CD4-positive, alpha-beta T cell treated with Interleukin-6 for 4 hours (primary cell): ENCODE data around the gene SLC5A7.

ENCODE experiments used
- DNase-seq: peaks from one replicate; pipeline ENCODE4 v3.0.0-alpha.2; 2020; ENCODE audit warnings: mixed read lengths

Gene SLC5A7

DNA sequence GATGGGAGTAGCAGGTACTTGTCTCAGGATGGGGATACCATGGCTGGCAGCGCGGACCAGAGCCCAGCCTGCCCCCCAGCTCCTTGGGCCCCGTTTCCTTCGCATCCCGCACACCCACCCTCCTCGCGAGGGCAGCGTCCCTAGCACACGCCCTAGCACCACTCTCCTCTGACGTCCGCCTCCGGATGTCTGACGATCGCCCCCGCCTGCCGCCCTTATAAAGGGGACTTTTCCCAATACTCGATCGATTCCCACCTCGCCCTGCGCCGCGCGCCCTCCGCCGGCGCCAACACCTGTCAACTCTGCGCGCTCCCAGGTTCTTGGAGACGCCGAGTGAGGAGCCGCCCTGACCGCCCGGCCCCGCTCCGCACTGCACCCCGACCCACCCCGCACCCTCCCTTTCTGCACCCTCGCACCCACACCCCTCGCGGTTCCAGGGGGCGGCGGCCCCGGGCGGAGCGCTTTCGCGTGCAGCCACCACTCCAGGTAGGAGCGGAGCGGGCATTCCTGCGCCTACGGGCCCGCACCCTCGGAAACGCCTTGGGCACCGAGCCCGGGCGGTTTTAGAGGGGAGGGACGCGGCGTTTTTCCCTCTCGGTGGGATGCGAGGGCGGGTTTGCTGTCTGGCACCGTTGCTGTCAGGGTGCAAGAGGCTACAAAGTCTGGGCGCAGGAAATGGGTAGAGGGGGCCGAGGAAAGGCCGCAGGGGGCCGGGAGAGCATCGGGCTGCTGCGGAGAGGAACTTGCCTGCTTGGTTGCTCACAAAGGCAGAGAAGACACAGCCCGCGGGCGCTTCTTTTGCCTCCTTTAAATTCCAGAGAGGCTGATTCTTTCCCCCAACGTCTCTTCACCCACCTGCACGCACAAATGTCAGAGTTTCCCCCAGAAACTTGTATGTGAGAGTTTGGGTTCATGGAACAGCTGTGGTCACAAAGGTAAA lies at the start of gene SLC5A7:
SLC5A7 (plus strand) TSS at position 247 of the 940 bp plus-strand sequence. CDS start 1,632 bp downstream, outside the sequence.
- no peak for DNase-seq

DNA sequence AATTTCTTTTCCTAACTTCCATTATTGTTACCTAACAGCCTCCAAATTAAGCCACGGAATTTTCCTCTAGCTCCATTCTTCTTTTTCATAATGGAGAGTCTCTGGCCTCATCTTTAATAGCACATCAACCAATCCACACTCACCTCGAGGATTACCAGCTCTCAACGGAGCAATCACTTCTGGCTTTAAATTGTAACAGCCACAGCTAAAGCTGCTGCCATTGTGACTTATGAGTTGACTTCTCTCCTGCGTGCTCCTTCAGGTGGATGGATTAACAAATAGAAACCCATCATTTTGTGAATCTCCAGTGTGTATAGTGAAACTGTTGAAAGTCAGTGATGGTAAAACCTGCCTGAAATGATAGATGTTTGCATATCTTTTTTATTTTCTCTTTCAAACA lies 24.9 kb upstream of the SLC5A7 start:
- no peak for DNase-seq

DNA sequence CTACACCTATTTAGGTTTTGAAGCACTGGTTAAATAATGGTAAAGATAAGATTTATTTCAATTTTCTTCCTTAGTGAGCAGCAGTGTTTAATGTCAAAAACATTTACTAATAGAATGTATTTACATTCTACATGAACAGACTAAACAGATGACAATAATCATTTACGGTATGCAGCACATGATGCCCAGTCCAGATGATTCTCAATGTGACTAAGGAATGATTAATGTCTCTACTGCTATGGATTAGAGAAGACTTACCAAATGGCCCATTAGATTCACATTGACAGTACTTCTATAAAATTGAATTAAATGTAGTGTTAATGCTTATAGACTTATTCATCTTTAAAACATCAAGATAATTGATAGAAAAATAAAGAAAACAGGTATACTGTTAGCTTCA lies 22.1 kb upstream of the SLC5A7 start:
- DNase-seq, result no peak

DNA sequence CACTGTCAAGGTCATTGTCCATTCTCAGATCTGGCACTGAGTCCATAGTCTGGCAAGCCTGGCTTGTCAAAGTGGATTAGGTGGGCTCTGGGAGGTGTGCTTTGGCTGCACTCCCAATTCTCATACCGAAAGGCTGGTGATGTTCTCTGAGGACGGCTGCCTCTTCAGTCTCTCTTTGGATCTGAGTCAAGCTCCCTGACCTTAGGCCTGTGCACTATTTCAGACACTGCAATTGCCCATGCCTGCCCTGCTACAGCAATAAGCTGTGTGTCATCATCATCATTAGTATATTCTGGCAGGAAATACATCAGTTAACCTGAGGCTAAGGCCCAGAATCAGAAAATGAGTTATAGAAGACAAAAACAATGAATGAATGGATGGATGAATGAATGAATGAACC lies 1.6 kb upstream of the SLC5A7 start:
- DNase-seq, result no peak

DNA sequence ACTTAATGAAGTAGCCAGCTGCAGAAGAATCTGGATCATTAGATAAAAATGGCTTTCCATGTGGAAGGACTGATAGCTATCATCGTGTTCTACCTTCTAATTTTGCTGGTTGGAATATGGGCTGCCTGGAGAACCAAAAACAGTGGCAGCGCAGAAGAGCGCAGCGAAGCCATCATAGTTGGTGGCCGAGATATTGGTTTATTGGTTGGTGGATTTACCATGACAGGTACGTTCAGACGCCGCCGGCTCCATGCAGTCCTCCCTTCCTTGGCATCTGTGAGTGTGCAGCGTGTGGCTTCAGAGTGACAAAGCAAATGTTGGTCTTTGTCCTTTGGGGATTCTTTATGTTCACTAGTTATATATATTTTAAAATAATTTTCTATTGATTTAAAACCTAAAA lies 1.8 kb downstream of the SLC5A7 start:
- DNase-seq, result no peak

DNA sequence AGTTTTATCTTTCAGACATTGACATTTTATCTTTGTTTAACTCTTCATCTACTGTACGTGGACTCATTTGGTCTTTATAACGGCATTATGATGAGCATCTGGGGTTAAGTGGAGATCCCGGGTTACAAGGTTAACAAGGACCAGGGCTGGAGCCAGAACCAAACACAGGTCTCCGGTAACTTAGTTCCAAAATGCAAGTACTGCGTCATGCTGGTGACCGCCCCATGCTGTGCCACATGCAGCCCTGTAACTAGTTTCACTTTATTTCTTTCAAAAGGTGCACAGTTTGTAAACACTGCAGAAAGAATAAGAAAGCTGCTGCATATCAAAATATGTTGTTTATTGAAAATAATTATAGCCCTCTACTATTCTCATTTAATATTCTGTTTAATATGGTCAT lies 3.1 kb downstream of the SLC5A7 start:
- no peak for DNase-seq

DNA sequence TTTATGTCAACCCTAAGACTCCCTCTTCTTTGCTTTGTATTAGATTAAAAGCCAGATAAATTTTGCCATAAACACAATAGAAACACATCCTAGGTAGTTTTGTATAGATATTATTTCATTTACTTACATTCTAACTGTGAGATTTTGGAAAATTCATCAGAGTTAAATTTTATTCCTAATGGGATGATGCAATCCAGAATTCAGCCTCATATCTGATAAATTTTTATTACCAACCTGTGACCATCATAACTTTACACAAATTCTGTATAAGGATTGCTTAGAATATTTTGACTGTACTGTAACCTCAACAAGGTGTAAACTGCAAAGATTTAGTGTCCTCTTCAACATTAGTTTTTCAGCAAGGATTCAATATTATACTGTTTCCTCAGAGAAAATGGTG lies 4.4 kb downstream of the SLC5A7 start:
- no peak for DNase-seq

DNA sequence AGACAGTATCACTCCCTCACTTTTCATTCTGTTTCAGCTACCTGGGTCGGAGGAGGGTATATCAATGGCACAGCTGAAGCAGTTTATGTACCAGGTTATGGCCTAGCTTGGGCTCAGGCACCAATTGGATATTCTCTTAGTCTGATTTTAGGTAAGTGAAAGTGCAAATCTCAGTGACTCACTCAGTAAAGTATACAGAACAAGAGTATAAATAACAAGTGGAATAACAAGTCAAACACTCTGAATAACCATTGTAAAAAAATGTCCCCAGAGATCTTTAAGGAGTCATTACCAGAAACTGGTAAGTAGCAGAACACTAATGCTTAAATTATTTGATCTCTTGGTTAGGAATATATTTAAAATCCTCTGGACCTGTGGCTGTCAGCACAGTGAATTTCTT lies 5.7 kb downstream of the SLC5A7 start:
- no peak for DNase-seq

DNA sequence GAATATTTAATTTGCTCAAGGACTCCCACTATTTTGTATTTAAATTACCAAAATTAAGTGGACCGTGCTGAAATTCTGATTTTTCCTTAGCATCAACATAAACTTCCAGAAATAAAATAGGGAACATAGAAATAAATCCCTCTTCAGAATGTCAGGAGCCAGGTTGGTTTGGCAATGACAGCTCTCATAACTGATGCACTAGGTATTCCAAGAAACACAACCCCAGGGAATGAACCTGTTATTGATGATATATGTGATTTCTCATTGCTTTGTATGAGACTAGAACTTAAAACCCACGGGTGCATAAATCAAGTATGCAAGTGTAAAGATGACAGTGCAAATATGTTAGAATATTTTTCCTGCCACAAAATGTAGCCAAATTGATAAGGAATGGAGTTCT lies 12.8 kb downstream of the SLC5A7 start:
- no peak for DNase-seq

DNA sequence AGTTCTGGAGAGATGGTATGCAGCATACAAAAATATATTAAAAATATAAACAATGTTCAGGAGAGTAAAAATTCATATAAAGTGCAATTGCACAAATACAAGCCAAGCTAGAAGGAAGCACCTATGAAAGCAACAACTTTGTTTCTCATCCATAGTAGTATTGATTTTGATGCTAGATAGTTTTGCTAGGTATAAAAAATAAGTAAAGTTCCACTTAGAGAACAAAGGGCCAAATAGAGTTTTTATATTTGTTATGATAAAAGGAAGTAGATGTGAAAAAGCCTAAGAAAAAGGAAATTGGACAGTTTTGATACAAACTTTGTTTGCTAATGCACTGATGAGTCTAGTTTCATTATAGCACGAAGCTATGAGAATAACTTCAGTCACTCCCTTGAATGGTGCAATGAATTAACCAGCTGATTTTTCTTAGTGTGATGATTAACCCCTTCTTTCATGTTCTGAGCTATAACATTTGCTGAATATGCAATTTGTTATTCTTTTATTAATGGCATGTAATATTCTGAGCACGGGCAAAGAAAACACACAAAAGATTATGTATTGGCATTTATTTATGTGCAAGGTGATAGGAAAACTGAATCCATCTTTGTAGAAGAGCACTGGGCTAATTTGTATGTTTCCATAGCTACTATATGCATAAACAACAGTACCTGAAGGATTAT lies 24.7 kb downstream of the SLC5A7 start:
- DNase-seq, result no peak

DNA sequence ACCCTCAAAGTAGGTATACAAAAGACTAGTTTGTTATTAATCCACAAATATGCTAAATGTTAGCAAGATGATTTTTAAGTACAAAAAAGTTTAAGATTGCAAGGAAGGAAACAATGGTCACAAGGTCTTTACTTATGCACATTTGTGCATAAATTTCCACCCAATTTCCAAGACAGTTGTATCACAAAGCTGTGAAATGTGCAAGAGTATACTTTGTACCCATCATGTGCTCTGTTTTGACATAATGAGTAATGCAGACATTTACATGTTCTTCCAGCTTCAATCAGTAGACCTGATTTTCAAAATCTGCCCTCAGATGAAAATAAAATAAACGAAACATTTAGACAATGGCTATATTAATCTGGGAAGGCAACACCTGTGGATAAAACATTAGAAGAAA lies 27.0 kb downstream of the SLC5A7 start:
- DNase-seq, result no peak

DNA sequence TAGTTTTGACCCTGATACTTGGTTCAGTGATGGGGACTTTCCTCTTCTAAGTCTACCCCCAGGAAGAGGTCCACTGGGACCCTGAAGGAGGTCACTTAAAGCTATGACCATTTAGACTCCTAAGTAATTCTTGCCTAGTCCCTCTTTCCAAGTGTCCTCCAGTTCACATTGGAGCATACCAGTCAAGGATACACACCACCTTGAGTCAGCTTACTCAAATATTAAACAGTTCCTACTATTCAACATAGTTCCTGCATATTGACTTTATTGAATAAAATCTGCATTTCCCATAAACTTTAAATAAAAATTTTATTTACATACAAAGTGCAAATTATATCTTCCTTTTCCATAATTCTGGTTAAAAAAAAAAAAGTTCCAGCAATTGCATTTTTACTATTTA lies 36.3 kb downstream of the SLC5A7 start:
- DNase-seq, result no peak

DNA sequence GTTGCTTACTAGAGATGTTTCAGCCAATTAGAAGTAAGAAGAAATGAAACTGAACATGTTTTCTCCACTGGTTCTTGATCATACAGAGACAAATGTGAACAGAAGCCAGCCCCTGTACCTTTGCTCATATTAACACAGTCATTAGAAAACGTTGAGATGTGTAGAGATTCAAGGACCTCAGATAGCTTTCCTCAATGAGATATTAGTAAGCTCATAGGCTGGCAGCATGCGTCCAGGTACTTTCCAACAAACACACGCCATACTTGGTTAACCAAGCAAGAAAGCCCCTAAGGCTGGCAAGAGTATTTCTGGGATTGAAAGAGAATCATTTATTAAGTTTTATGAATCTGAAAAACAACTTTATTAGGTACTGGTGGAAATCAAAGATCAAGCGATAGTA lies 37.5 kb downstream of the SLC5A7 start:
- no peak for DNase-seq

DNA sequence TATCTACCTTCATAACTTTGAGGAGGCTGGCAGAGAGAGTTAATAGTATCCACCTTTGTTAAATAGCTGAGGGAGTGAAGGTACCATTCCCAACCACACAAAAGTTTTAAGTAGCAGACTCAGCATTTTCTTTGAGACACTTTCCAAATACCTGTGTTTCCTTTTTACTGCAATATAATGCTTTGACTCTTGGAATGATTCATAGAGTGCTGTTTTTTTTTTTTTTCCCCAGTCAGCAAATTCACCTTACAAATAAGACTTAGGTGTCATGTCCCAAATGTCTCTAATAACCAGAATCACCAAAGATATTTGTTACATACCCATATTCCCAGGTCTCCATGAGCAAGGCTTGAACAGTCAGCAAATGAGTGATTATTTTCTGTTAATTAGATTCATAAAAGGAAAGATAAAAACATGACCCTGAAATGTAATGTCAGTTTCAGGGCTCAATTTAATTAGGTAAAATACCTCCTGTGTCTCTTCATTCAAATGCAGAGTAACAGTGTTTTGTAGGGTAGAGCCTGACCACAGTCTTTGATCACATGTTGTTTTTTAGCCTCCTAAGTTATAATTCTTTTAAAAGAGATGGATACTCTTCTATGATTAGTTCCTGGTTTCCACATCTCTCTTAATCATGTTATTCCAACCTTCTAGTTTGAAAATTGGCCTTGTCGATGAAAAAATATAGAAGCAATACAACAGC lies 39.9 kb downstream of the SLC5A7 start:
- DNase-seq, result no peak

DNA sequence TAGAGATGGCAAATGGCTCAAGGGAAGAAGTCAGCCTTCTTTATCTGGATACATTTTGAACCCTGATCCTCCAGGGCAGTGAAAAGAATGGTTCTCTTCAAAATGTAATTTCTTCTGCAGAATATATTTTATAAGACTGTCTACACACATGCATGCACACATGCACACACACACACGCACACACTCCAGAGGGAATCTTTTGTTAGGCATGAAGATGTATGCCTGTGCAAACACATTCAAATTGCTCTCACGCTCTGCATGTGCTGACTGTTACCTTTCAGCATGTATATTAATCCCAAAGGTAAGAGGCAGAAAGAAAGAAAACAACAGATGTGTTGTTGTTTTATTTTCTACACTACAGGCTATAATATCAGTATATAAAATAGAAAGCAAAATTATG lies 43.2 kb downstream of the SLC5A7 start:
- no peak for DNase-seq

DNA sequence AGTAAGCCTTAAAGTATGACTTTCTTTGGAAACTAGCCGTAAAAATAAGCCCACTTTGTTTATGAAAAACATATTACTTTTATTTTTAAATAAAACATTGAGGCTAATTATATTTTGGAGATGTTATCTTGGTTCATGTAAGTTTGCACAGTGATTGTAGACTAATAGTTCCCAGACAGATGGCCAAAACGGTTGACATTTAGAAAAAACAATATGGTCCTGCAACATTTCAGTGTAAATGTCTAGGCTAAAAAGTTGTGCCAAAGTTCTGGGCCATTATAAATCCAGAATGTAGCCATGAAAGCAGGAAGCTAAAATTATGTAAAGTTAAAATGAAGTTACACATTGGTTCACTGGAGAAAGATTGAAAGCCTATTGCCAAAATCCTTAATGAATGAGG lies 43.6 kb downstream of the SLC5A7 start:
- no peak for DNase-seq

DNA sequence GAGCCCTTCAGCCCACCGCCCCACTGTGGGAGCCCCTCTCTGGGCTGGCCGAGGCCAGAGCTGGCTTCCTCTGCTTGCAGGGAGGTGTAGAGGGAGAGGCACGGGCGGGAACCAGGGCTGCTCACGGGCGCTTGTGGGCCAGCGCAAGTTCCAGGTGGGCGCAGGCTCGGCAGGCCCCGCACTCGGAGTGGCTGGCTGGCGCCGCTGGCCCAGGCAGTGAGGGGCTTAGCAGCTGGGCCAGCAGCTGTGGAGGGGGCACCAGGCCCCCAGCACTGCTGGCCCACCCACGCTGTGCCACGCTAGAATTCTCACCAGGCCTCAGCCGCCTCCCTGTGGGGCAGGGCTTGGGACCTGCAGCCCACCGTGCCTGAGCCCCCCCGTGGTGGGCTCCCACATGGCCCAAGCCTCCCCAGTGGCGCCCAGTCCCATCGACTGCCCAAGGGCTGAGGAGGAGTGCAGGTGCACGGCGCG lies 45.2 kb downstream of the SLC5A7 start:
- no peak for DNase-seq

DNA sequence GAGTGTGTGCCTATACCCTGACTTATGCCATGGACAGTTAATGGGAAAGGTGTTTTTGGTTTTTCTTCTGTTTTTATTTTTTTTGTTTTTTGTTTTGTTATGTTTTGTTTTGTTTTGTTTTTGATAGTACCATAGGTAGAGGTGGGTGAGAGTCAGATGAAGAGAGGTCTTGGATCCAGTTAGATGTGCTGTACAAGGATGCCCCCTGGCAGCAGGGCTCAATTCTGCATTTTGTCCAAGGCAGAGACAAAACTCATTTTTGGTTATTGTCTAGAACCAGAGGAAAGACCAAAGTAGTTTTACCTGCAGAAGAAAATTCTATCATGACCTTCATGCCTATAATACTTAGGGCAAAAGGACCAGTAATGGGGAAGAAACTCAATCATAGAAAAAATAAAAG lies 48.5 kb downstream of the SLC5A7 start:
- no peak for DNase-seq

DNA sequence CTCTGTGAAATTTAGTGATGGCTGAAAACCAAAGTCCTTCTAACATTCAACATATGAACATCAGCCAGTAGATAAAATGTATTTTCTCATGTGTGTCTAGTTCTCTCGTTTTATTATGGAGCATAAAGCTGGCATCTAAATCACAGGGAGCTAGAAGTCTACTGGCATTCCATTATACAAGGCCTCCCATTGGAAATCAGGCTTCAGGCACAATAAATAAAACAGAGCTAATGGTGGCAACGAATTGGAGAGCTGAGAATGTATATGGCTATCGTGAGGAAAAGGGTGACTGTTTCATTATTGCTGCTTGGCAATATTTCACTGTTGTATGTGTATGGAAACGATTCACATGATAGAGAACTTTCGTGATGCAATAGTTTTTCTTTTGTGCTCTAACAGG lies 62.4 kb downstream of the SLC5A7 start:
- DNase-seq, result no peak

DNA sequence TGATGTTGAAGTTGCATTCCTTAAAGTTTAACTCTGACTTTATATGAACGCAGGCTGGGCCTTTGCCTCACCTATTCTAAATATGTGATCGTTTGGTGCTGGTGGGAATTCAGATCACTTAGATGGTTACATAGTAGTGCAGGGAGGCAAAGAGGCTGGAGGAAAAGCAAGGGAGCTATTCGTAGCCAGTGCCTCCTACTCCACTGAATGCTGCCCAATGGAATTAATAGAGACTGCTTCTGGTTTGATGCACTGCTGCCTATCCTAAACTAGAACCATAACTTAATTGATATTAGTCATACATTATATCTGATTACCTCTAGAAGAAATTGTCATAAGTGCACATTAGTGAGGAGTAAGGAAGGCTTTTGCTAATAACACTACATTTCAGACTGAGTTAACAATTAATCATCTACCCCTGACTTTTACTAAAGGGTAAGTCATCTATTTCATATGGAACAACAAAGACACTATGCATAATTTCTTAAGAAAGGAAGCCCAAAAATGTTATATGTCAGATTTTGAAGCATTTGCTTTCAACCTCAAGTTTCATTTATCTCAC lies 72.3 kb downstream of the SLC5A7 start:
- no peak for DNase-seq

DNA sequence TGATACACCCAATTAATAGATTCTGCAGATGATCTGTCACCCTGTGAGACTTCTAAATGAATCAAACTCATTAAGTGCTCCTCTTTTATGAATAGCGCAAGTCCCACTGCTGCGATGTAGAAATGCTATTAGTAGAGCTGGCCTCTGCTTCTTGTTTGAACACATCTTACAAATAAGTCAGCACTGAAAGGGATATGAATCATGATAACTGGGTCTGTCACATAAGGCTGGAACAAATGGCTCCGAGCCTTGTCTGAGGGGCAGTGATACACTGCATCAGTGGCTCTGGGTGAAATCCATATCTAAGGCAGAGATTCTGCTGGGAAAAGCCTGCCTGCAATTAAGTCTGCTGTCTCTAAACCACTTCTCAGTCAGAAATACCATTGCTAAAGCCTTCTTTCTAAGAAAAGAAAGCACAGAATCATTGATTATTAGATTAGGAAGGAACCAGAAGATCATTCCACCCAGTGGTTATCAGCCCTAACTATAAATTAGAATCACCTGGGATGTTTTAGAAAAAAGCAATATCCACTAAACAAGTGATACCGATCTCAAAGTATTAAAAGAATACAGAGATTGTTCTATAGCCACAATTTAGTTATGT lies 75.2 kb downstream of the SLC5A7 start:
- no peak for DNase-seq
